Left lung (tissue), 10 donors: ENCODE data around the gene VOPP1. TPM values are rescaled to one million over a fixed set of nuclear protein-coding genes. Genes with fewer than 3 reads are reported as not detected.

Experiments
- ATAC-seq: fragments of 200-7000 bp; cut with Tn5 transposase; one replicate; pipeline ENCODE4 v1.9.1; 2020; ENCODE audit warnings: moderate library complexity
- DNase-seq, 4 donors: peaks; one replicate each; pipeline ENCODE4 v3.0.0-alpha.2; 2013 to 2020
- H3K27ac ChIP-seq, 2 donors: fragments of 200-600 bp; sonication (generic) in 1 of 2; one replicate each; pipeline versions ENCODE4 v1.5.0 to v1.8.0; 2020 to 2021
- H3K27me3 ChIP-seq, 2 donors: fragments of 200-600 bp; sonication (generic) in 1 of 2; one replicate each; pipeline versions ENCODE4 v1.5.0 to v1.8.0; 2020 to 2021
- H3K36me3 ChIP-seq, 2 donors: fragments of 200-600 bp; sonication (generic) in 1 of 2; one replicate each; pipeline versions ENCODE4 v1.5.0 to v1.8.0; 2020 to 2021
- H3K4me1 ChIP-seq, 2 donors: fragments of 200-600 bp; one replicate each; pipeline ENCODE4 v1.8.0; 2021
- H3K4me3 ChIP-seq, 2 donors: fragments of 200-600 bp; sonication (generic) in 1 of 2; one replicate each; pipeline versions ENCODE4 v1.5.0 to v1.8.0; 2020 to 2021; ENCODE audit warnings: mild to moderate bottlenecking in 1 of 2
- H3K9me3 ChIP-seq, 2 donors: fragments of 200-600 bp; sonication (generic) in 1 of 2; one replicate each; pipeline versions ENCODE4 v1.5.0 to v1.8.0; 2020 to 2021
- CTCF ChIP-seq, 2 donors: fragments of 200-600 bp; sonication (generic) in 1 of 2; IDR thresholded peaks; one replicate each; pipeline versions ENCODE4 v1.5.0 to v1.8.0; 2021; ENCODE audit warnings: antibody characterized with exemption in 2 of 2
- intact Hi-C, 2 donors: fragments of 100-400 bp; cut with DNase I; formaldehyde crosslinking; loops; one replicate each; pipeline versions ENCODE4 v1.11.2 to v1.14.2; 2022
- polyA plus RNA-seq, 6 donors: library from polyadenylated mRNA; unstranded; fragments of 120-200 nt; gene quantifications; one replicate each; pipeline ENCODE4 v1.2.1, GENCODE V29; 2013; ENCODE audit not compliant: insufficient read length in 6 of 6
- total RNA-seq, 2 donors: library from RNA; stranded (reverse); fragmentation: NEBNext Ultra II Directional; extraction: Animal tissue kit (Norgen Biotek cat#: 25700); gene quantifications; one replicate each; pipeline ENCODE4 v1.2.1, GENCODE V29; 2021
- donor health status: DM: no; HTN: yes; CAD: no.
- donor health status: DM: no; HTN: no; CAD: no.

The VOPP1 gene
- total and polyA plus RNA-seq, 8 donors = 35.4 to 68.5 (median 40.4) TPM

GRCh38 chr7:55485501-55486191, 86.7 kb downstream of the VOPP1 start:
- H3K9me3 ChIP-seq = no peaks in the 10 kb centered on the region
- no peak for TF ChIP-seq CTCF (IDR thresholded peaks at IDR 0.05)
- H3K4me1 ChIP-seq = no peaks in the 10 kb centered on the region
- H3K36me3 ChIP-seq = peaks cover 0 to 48% of the 10 kb centered on the region in 2 donors
- ATAC-seq (no peak), DNase-seq (no peak)
- H3K27ac ChIP-seq = no peak overlapping the region
- intact Hi-C loops = no loop called here
- no peaks in the 10 kb centered on the region for H3K27me3 ChIP-seq
- H3K4me3 ChIP-seq = no peak overlapping the region

GRCh38 chr7:55484834-55485233, 87.5 kb downstream of the VOPP1 start:
- H3K27ac ChIP-seq = no peak overlapping the region
- DNase-seq (no peak), ATAC-seq (no peak)
- H3K36me3 ChIP-seq = peaks cover 0 to 40% of the 10 kb centered on the region in 2 donors
- intact Hi-C loops = no loop called here
- no peaks in the 10 kb centered on the region for H3K4me1 ChIP-seq
- no peaks in the 10 kb centered on the region for H3K27me3 ChIP-seq
- no peak for TF ChIP-seq CTCF (IDR thresholded peaks at IDR 0.05)
- H3K4me3 ChIP-seq = no peak overlapping the region
- H3K9me3 ChIP-seq = no peaks in the 10 kb centered on the region

- intact Hi-C loops = no loop called here
Measured at GRCh38 chr7:55484241-55484640, 88.1 kb downstream of the VOPP1 start.

GRCh38 chr7:55483046-55483445, 89.3 kb downstream of the VOPP1 start:
- TF ChIP-seq CTCF (IDR thresholded peaks at IDR 0.05) = no peak
- no peak overlapping the region for H3K27ac ChIP-seq
- no peak overlapping the region for H3K4me3 ChIP-seq
- H3K9me3 ChIP-seq = no peaks in the 10 kb centered on the region
- DNase-seq = no peak
- peaks cover 0 to 27% of the 10 kb centered on the region in 2 donors for H3K36me3 ChIP-seq
- no peaks in the 10 kb centered on the region for H3K27me3 ChIP-seq
- intact Hi-C loops = no loop called here
- H3K4me1 ChIP-seq = no peaks in the 10 kb centered on the region
- no peak for ATAC-seq

More at GRCh38 chr7:55484241-55484640, 88.1 kb downstream of the VOPP1 start:
- no peak for TF ChIP-seq CTCF (IDR thresholded peaks at IDR 0.05)
- H3K27ac ChIP-seq = no peak overlapping the region
- H3K4me3 ChIP-seq = no peak overlapping the region
- peaks cover 0 to 34% of the 10 kb centered on the region in 2 donors for H3K36me3 ChIP-seq
- H3K9me3 ChIP-seq = no peaks in the 10 kb centered on the region
- no peaks in the 10 kb centered on the region for H3K4me1 ChIP-seq
- H3K27me3 ChIP-seq = no peaks in the 10 kb centered on the region
- no peak for ATAC-seq
- no peak for DNase-seq

- Histone ChIP-seq H3K36me3 (peaks cover 0 to 33% of the 10 kb centered on the region in 2 donors), H3K27ac (no peak overlapping the region), H3K4me3 (no peak overlapping the region), H3K27me3 (no peaks in the 10 kb centered on the region), H3K4me1 (no peaks in the 10 kb centered on the region), H3K9me3 (no peaks in the 10 kb centered on the region)
- ATAC-seq (no peak), DNase-seq (no peak)
- intact Hi-C loops = no loop called here
- TF ChIP-seq CTCF (IDR thresholded peaks at IDR 0.05) = no peak
Measured at GRCh38 chr7:55481155-55481554, 91.1 kb downstream of the VOPP1 start.
